Lung (tissue), 12 donors: ENCODE data around the gene GGACT. TPM values are rescaled to one million over a fixed set of nuclear protein-coding genes. Genes with fewer than 3 reads are reported as not detected.

Experiments
- ATAC-seq: fragments of 200-7000 bp; cut with Tn5 transposase; one replicate; pipeline ENCODE4 v1.9.1; 2020; ENCODE audit warnings: moderate number of reproducible peaks; ENCODE audit not compliant: insufficient read depth, low FRiP score
- DNase-seq, 3 donors: peaks; one replicate each; pipeline ENCODE4 v3.0.0-alpha.2; 2013 to 2017
- H3K27ac ChIP-seq, 2 donors: one replicate each; pipeline ENCODE4 v1.5.1; 2013; ENCODE audit warnings: mild to moderate bottlenecking in 2 of 2, moderate library complexity in 2 of 2, control low read depth in 1 of 2, inconsistent platforms in 1 of 2, low read depth in 1 of 2, low read length in 1 of 2
- H3K27me3 ChIP-seq, 3 donors: one replicate each; pipeline ENCODE4 v1.5.1; 2013; ENCODE audit warnings: low read length in 2 of 3; ENCODE audit not compliant: control insufficient read depth in 3 of 3, insufficient read depth in 3 of 3
- H3K36me3 ChIP-seq, 4 donors: one replicate each; pipeline ENCODE4 v1.5.1; 2013; ENCODE audit warnings: low read length in 4 of 4, mild to moderate bottlenecking in 1 of 4, moderate library complexity in 1 of 4; ENCODE audit not compliant: control insufficient read depth in 4 of 4, insufficient read depth in 4 of 4
- H3K4me1 ChIP-seq, 5 donors: one replicate each; pipeline ENCODE4 v1.5.1; 2013; ENCODE audit warnings: low read length in 5 of 5, mild to moderate bottlenecking in 2 of 5, moderate library complexity in 1 of 5; ENCODE audit not compliant: control insufficient read depth in 5 of 5, insufficient read depth in 5 of 5
- H3K4me3 ChIP-seq: one replicate; pipeline ENCODE4 v1.5.1; 2013; ENCODE audit warnings: mild to moderate bottlenecking, control low read depth, moderate library complexity
- H3K9ac ChIP-seq, 2 donors: one replicate each; pipeline ENCODE4 v1.5.1; 2013; ENCODE audit warnings: low read length in 2 of 2, control low read depth in 1 of 2; ENCODE audit not compliant: insufficient read depth in 1 of 2
- H3K9me3 ChIP-seq, 4 donors: one replicate each; pipeline ENCODE4 v1.5.1; 2013; ENCODE audit warnings: low read length in 3 of 4, mild to moderate bottlenecking in 1 of 4, moderate library complexity in 1 of 4; ENCODE audit not compliant: control insufficient read depth in 4 of 4, insufficient read depth in 3 of 4
- WGBS, 2 donors: extraction: QIAGEN DNeasy Blood & Tissue Kit; methylation state at CpG; one replicate each; pipeline ENCODE4 v1.1.7; 2013; 5-methylcytosine and 5-hydroxymethylcytosine counted together
- polyA plus RNA-seq, 2 donors: library from polyadenylated mRNA; stranded (reverse); fragments of 200-250 nt; gene quantifications; one replicate each; pipeline ENCODE4 v1.2.1, GENCODE V29; 2013
- total RNA-seq, 2 donors: library from RNA; depleted of rRNA in 1 of 2; stranded (reverse); fragments of >200 nt in 1 of 2; gene quantifications; one replicate each; pipeline ENCODE4 v1.2.1, GENCODE V29; 2014 to 2021
- TF ChIP-seq, protein P1 (sequence below): IDR thresholded peaks from 2 replicates; pipeline ENCODE4 v1.5.1; 2012; ENCODE audit warnings: mild to moderate bottlenecking; ENCODE audit errors: control extremely low read depth, extremely low read depth
- donor health status: control.
- donor health status: control.
- donor health status: Bipolar disorder and iron deficiency.
- donor health status: healthy.
- donor health status: DM: yes; HTN: yes; CAD: no.

GGACT gene
- total and polyA plus RNA-seq, 4 donors = 1.1 to 6.8 (median 3.9) TPM

DNA sequence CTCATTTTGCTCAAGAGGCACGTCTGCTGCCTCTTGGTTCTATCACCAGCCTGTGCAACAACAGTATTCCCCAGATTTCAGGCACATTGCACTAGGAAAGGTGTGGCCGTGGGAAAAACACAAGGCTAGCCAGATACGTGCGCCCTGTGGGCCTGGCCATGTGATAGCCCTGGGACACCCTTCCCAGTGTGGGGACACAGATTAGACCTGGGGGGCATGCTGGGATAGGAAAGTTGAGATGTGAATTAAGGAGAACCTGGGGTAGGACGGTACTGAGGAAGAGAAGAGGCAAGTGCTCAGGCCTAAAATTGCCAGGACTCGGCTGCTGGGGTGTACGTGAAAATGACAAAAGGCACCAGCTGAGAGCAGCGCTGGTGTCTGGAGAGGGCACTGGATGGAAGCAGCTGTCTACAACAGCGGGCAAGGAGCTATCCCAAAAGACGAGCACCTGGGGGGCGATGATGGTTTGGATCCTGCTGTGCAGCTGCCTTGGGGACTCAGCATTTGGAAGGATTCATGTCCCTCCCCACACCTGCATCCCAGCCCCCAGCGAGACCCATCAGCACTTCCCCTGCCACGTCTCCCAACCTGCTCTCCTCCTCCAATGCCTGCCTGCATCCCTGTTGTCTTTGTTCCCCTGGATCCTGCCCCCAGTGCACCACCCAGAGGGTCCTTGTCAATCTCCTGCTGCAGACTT is 54.3 kb downstream of the GGACT start:
- Histone ChIP-seq H3K36me3 (peaks cover 2 to 17% (median 5%) of the 10 kb centered on the region in 4 donors), H3K27ac (no peak overlapping the region), H3K27me3 (no peaks in the 10 kb centered on the region), H3K9ac (no peak overlapping the region), H3K4me3 (no peak overlapping the region), H3K4me1 (peaks cover 0 to 7% (median 2%) of the 10 kb centered on the region in 5 donors), H3K9me3 (peaks cover 0 to 3% (median 0%) of the 10 kb centered on the region in 4 donors)
- ATAC-seq (no peak), DNase-seq (no peak)
- WGBS, 2 donors = 94 to 95% methylated on average over 13 of the region's 13 CpGs
- TF ChIP-seq, protein P1, sequence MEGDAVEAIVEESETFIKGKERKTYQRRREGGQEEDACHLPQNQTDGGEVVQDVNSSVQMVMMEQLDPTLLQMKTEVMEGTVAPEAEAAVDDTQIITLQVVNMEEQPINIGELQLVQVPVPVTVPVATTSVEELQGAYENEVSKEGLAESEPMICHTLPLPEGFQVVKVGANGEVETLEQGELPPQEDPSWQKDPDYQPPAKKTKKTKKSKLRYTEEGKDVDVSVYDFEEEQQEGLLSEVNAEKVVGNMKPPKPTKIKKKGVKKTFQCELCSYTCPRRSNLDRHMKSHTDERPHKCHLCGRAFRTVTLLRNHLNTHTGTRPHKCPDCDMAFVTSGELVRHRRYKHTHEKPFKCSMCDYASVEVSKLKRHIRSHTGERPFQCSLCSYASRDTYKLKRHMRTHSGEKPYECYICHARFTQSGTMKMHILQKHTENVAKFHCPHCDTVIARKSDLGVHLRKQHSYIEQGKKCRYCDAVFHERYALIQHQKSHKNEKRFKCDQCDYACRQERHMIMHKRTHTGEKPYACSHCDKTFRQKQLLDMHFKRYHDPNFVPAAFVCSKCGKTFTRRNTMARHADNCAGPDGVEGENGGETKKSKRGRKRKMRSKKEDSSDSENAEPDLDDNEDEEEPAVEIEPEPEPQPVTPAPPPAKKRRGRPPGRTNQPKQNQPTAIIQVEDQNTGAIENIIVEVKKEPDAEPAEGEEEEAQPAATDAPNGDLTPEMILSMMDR = no peak

- Histone ChIP-seq H3K27ac (no peak overlapping the region), H3K36me3 (peaks cover 3 to 19% (median 6%) of the 10 kb centered on the region in 4 donors), H3K4me1 (peaks cover 0 to 7% (median 2%) of the 10 kb centered on the region in 5 donors), H3K27me3 (no peaks in the 10 kb centered on the region), H3K9ac (no peak overlapping the region), H3K4me3 (no peak overlapping the region), H3K9me3 (peaks cover 0 to 3% (median 0%) of the 10 kb centered on the region in 4 donors)
- ATAC-seq (no peak), DNase-seq (no peak)
- WGBS, 2 donors = 80 to 82% methylated on average over 19 of the region's 19 CpGs
- TF ChIP-seq, protein P1 = no peak
Measured at GRCh38 chr13:100533588-100534041, 55.0 kb downstream of the GGACT start.

- 96 to 98% methylated on average over 14 of the region's 14 CpGs for WGBS, 2 donors
- Histone ChIP-seq H3K4me3 (no peak overlapping the region), H3K4me1 (peaks cover 0 to 7% (median 0%) of the 10 kb centered on the region in 5 donors), H3K9ac (no peak overlapping the region), H3K36me3 (peaks cover 3 to 23% (median 6%) of the 10 kb centered on the region in 4 donors), H3K27ac (no peak overlapping the region), H3K9me3 (peaks cover 0 to 3% (median 0%) of the 10 kb centered on the region in 4 donors), H3K27me3 (no peaks in the 10 kb centered on the region)
- no peak for ATAC-seq
- TF ChIP-seq, protein P1 = no peak
- no peak for DNase-seq
Measured at GRCh38 chr13:100532836-100533435, 55.7 kb downstream of the GGACT start.
